ENCODE data around the gene MKRN2. TPM values are rescaled to one million over a fixed set of nuclear protein-coding genes. Genes with fewer than 3 reads are reported as not detected.
"Not testable (repeated sequence)": the region's sequence is repeated elsewhere in the genome, so short reads cannot be mapped to it uniquely, and the experiment has no call there.

Gene MKRN2
- 10 to 100 TPM in 11 of 12 donors, not detected in 1; 24.4 to 33.7 (median 26.8) TPM for polyA plus RNA-seq (ENCODE audit: insufficient read length in 12 of 12)
- long read RNA-seq, donor 1, transcript MKRN2-201 (8 exons, 2,848 nt): major isoform, 6 of 189 reads
- long read RNA-seq, donor 1, partial matches to known transcripts: 183 of 189 reads
- long read RNA-seq, donor 1, other reads (novel, unspliced or antisense): 0 of 189 reads
- long read RNA-seq, donor 2, transcript MKRN2-201 (8 exons, 2,848 nt): major isoform, 15 of 24 reads
- long read RNA-seq, donor 2, partial matches to known transcripts: 8 of 24 reads
- long read RNA-seq, donor 2, other reads (novel, unspliced or antisense): 0 of 24 reads
- long read RNA-seq, donor 3, transcript MKRN2-201 (8 exons, 2,848 nt): major isoform, 7 of 7 reads
- long read RNA-seq, donor 3, partial matches to known transcripts: 0 of 7 reads
- long read RNA-seq, donor 3, other reads (novel, unspliced or antisense): 0 of 7 reads
- long read RNA-seq, donor 4, partial matches to known transcripts: 0 of 2 reads
- long read RNA-seq, donor 4, other reads (novel, unspliced or antisense): 0 of 2 reads
- long read RNA-seq, donor 5, transcript MKRN2-201 (8 exons, 2,848 nt): major isoform, 12 of 12 reads
- long read RNA-seq, donor 5, partial matches to known transcripts: 0 of 12 reads
- long read RNA-seq, donor 5, other reads (novel, unspliced or antisense): 0 of 12 reads
- long read RNA-seq, donor 6, transcript MKRN2-201 (8 exons, 2,848 nt): major isoform, 5 of 5 reads
- long read RNA-seq, donor 6, partial matches to known transcripts: 0 of 5 reads
- long read RNA-seq, donor 6, other reads (novel, unspliced or antisense): 0 of 5 reads
- long read RNA-seq, donor 7, transcript MKRN2-201 (8 exons, 2,848 nt): major isoform, 6 of 8 reads
- long read RNA-seq, donor 7, partial matches to known transcripts: 0 of 8 reads
- long read RNA-seq, donor 7, other reads (novel, unspliced or antisense): 0 of 8 reads
- long read RNA-seq, donor 8, transcript MKRN2-201 (8 exons, 2,848 nt): major isoform, 11 of 50 reads
- long read RNA-seq, donor 8, partial matches to known transcripts: 22 of 50 reads
- long read RNA-seq, donor 8, other reads (novel, unspliced or antisense): 17 of 50 reads
- long read RNA-seq, donor 9, partial matches to known transcripts: 0 of 2 reads
- long read RNA-seq, donor 9, other reads (novel, unspliced or antisense): 0 of 2 reads
- long read RNA-seq, donor 10, transcript MKRN2-201 (8 exons, 2,848 nt): major isoform, 7 of 43 reads
- long read RNA-seq, donor 10, partial matches to known transcripts: 26 of 43 reads
- long read RNA-seq, donor 10, other reads (novel, unspliced or antisense): 9 of 43 reads
- long read RNA-seq, donor 11, partial matches to known transcripts: 5 of 16 reads
- long read RNA-seq, donor 11, other reads (novel, unspliced or antisense): 8 of 16 reads

GRCh38 chr3:12556690-12557472, at the start of gene MKRN2:
Gene MKRN2, plus strand, starts transcription at chr3:12557087. Its CDS starts 64 bp downstream, at chr3:12557151.
- DNase-seq: peak; percentile 92

DNA sequence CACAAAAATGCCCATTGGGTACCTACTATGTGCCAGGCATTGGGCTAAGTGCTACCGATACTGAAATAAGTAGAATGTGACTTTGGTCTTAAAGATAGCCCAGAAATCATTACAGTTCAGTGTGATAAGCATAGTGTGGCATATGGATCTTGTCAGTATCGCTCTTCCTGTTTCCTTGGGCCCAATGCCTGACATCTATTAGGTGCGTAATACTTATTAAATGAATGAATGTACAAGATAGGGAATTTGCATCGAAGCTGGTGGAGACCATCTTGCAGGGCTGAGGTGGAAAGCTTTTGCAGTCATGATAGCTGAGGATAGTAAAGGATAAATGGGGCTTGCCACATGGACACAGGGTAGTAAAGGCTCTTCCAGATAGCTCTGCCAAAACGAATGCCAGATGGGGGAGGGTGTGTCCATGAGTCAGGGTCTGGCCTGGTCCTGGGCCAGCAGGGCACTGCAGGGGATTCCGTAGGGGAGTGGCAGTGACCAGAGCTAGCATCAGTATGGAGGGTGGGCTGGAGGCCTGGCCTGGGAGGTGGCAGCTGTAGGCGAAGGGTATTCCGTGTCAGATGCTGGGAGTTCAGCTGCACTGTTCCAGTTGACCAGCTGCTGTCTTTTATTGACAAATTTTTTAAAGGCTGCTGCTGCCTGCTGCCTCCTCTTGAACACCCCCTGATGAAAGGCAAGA, 49.2 kb upstream of the MKRN2 start:
- DNase-seq: no peak

DNA sequence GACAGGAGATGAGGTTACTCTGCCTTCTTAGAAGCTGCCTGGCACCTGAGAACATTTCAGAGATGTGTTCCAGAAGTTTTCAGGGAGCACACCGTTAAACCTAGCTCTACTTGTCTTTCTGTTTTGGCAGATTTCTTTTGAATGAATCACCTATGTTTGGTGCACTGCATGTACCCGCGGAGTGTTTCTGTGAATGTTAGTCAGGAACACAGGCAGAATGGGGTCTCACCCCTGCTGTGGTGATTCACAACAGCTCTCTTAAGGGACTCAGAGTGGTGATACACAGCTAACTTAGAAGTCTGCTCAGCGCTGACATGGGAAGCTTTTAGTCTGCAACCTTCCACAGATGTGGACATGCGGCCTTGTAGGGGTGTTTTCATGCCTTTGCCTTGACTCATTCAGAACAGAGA, 48.6 kb upstream of the MKRN2 start:
- no peak for DNase-seq

GRCh38 chr3:12509466-12509865, 47.4 kb upstream of the MKRN2 start:
- no peak for DNase-seq

- no peak for DNase-seq
Observed at GRCh38 chr3:12512534-12513118, 44.3 kb upstream of the MKRN2 start.

- DNase-seq: no peak
Observed at GRCh38 chr3:12513694-12514446, 43.0 kb upstream of the MKRN2 start.

- DNase-seq: no peak
Observed at GRCh38 chr3:12515631-12516030, 41.3 kb upstream of the MKRN2 start.

- no peak for DNase-seq
Observed at GRCh38 chr3:12516873-12517272, 40.0 kb upstream of the MKRN2 start.

DNA sequence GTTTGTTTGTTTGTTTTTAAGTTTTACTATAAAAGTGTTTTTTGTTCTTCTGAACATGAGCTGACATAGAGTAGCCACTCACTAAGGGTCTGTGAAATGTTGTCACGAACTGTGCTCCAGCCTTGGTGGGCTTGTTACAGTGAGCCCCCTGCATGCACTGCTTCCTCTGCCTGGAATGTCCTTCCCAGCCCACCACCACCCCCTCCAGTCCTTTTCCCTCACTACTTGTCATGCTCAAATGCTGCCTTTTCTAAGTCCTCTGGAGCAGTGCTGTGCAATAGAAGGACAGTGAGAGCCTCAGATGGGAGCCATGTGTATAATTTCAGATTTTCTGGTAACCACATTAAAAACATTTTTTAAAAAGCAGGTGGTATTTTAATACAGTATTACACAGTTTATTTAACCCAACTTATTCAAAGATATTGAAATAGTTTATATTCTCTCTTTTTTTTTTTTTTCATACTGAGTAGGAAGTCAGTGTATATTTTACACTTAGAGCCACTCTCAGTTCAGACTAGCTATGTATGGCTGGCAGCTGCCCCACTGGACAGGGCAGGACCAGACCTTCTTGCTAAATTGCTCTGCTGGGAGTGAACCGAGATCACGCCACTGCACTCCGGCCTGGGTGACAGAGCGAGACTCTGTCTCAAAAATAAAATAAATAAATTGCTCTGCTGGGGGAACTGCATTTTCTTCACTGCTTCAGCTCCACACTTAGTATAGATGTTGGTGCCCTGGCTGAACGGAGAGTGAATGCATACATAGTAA, 38.4 kb upstream of the MKRN2 start:
- DNase-seq: no peak

- DNase-seq: no peak
Observed at GRCh38 chr3:12521010-12521409, 35.9 kb upstream of the MKRN2 start.

DNA sequence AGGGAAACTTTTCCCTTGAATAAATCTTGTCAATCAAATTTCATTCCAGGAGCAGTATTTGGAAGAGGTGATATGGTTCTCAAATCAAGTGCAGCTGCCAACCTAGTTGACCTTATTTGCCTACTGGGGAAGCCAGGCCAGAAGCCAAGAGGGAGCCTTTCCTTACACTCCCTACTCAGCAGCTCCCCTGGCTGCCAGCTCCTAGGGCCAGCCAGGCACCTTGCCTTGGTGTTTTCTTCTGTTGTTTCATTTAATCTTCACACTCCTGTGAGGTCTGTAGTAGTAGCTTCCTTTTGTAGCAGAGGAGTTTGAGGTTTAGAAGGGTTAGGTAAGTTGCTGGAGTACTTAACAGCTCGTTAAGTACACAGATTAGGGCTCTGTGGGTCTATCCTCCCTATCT, 34.2 kb upstream of the MKRN2 start:
- no peak for DNase-seq

DNA sequence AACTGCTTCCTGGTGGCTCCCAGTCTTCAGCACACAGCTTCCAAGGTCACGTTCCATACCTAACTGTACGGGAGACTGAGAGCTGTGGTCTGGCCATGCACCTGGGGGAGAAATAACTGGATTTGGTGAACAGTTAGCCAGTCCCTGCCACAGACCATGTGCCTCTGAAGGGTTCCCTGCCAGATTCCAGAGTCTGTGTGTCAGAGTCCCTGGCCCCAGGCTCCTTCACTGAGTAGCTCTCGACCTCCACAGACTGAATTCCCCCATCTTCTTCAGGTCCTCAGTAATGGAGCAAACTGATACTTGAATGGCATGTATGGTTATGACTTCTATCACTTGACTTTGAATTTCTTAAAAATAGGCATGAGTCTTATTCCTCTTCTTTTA, 29.1 kb upstream of the MKRN2 start:
- DNase-seq: no peak

- DNase-seq: no peak
Observed at GRCh38 chr3:12532182-12532581, 24.7 kb upstream of the MKRN2 start.

- DNase-seq: no peak
Observed at GRCh38 chr3:12536423-12536822, 20.5 kb upstream of the MKRN2 start.

DNA sequence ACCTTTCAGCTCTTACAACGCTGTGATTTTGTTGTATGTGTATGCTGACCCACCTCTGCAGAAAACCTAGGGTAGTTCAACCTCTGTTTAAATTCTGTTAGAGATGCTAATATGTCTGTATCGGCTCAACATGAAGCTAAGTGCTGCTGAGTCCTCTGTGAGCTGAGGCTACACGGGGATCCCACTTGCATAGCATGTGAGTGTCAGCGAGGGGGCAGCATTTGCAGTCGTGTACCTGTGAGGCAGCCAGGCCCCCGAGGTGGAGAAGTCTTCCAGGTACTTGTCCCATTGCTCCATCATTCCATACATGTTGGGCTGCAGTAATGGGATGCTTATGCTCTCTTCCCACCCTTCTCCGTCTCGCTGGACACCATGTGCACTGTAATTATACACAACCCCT, 15.3 kb upstream of the MKRN2 start:
- no peak for DNase-seq

DNA sequence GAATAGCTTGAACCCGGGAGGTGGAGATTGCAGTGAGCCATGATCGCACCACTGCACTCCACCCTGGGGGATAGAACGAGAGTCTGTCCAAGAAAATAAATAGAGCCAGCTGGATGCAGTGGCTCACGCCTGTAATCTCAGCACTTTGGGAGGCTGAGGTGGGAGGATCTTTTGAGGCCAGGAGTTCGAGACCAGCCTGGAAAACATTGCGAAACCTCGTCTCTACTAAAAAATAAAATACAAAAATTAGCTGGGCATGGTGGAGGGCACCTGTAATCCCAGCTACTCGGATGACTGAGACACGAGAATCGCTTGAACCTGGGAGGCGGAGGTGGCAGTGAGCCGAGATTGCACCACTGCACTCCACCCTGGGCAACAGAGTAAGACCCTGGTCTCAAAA, 13.4 kb upstream of the MKRN2 start:
- not testable (repeated sequence) for DNase-seq

- no peak for DNase-seq
Observed at GRCh38 chr3:12544652-12545472, 12.0 kb upstream of the MKRN2 start.

DNA sequence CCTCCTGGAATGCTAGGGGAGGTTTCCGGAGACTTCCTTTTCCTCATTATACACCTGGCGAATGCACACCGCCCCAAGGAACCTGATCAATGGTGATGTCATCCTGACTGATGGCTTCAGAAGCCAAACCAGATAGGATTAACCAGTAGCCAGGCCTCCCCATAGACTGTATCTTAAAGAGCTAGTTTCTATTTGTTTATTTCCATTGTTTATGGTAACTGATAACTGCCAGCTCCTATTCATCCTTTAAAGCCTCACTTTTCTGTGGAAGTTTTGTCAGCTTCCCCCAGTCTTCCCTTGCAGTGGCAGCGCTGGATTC, 11.5 kb upstream of the MKRN2 start, which contains the start of gene MKRN2OS:
Gene MKRN2OS, minus strand, starts transcription at position 27 of the 319 bp plus-strand sequence. CDS start 35 bp downstream, outside the sequence.
- no peak for DNase-seq

All from muscle of arm (tissue), 14 donors.